HepG2 (cell line): Measurements from ENCODE around the gene PRRT1B. TPM values are rescaled to one million over a fixed set of nuclear protein-coding genes. Genes with fewer than 3 reads are reported as not detected.

Experiments
- ATAC-seq: fragments of 200-7000 bp; cut with Tn5 transposase; 3 replicates; pipeline ENCODE4 v1.9.1; 2020; ENCODE audit warnings: mild to moderate bottlenecking, moderate library complexity
- BruUV-seq: library from RNA; stranded (reverse); fragments of 400-500 nt; replicated peaks from 2 replicates; lab custom pipeline; 2021; lab: Mats Ljungman, UMichigan
- CTCF ChIA-PET: fragments of 300-600 bp; formaldehyde crosslinking; extraction: SDS; loops from one replicate; lab custom pipeline; 2021; ENCODE audit warnings: low total read pairs, inconsistent platforms, low intra/inter-chr PET ratio; lab: Yijun Ruan, JAX
- POLR2A ChIA-PET: fragments of 350-600 bp; sonication (Branson Sonifier 250); formaldehyde crosslinking; loops from one replicate; lab custom pipeline; 2020; ENCODE audit warnings: antibody characterized with exemption, inconsistent platforms; lab: Yijun Ruan, JAX
- DNase-seq: peaks from one replicate; pipeline ENCODE4 v3.0.0-alpha.2; 2015; ENCODE audit warnings: low spot score
- FAIRE-seq: peaks from 3 replicates; lab custom pipeline; 2011; peaks lifted over from hg19 to GRCh38; lab: Jason Lieb, UNC
- H2AFZ ChIP-seq: one replicate; pipeline ENCODE4 v1.6.1; 2011; ENCODE audit warnings: low read length, inconsistent platforms
- H3K27ac ChIP-seq: fragments of 300-600 bp; 3 replicates; pipeline ENCODE4 v1.8.0; 2011; ENCODE audit warnings: mixed run types, mild to moderate bottlenecking, mixed read lengths, low read length, inconsistent platforms; ENCODE audit not compliant: insufficient read depth; ENCODE audit errors: extremely low read length
- H3K27me3 ChIP-seq, 2 experiments: fragments of 200-600 bp in 1 of 2; 2 replicates in 1 of 2; 3 replicates in 1 of 2; pipeline versions ENCODE4 v1.6.0 to v1.8.0; 2011; ENCODE audit warnings: low read length in 2 of 2, mild to moderate bottlenecking in 2 of 2, moderate library complexity in 2 of 2, inconsistent platforms in 1 of 2; ENCODE audit not compliant: insufficient read depth in 2 of 2, control insufficient read depth in 1 of 2
- H3K36me3 ChIP-seq, 2 experiments: fragments of 200-600 bp in 1 of 2; replicated peaks in 1 of 2; 2 replicates in 1 of 2; 3 replicates in 1 of 2; pipeline versions ENCODE4 v1.5.1 to v1.8.0; 2011; ENCODE audit warnings: low read length in 2 of 2, inconsistent platforms in 1 of 2; ENCODE audit not compliant: insufficient read depth in 2 of 2, control insufficient read depth in 1 of 2
- H3K4me1 ChIP-seq: 2 replicates; pipeline ENCODE4 v1.5.1; 2012; ENCODE audit warnings: low read length, inconsistent platforms; ENCODE audit not compliant: insufficient read depth
- H3K4me2 ChIP-seq: 2 replicates; pipeline ENCODE4 v1.6.0; 2011; ENCODE audit warnings: low read depth, low read length, inconsistent platforms
- H3K4me3 ChIP-seq, 3 experiments: fragments of 200-600 bp in 1 of 3; sonication (generic), shearing (Covaris generic) in 1 of 3; replicated peaks in 1 of 3; 2 replicates each; pipeline ENCODE4 v1.5.1; 2011 to 2016; ENCODE audit warnings: low read length in 3 of 3, inconsistent platforms in 2 of 3, low read depth in 2 of 3, mild to moderate bottlenecking in 2 of 3, control low read depth in 1 of 3, mixed read lengths in 1 of 3; ENCODE audit not compliant: insufficient read depth in 1 of 3
- H3K79me2 ChIP-seq: one replicate; pipeline ENCODE4 v1.6.1; 2011; ENCODE audit warnings: low read length, inconsistent platforms; ENCODE audit not compliant: insufficient read depth
- H3K9ac ChIP-seq: 2 replicates; pipeline ENCODE4 v1.6.0; 2011; ENCODE audit warnings: mild to moderate bottlenecking, low read depth, low read length, inconsistent platforms; ENCODE audit not compliant: insufficient read depth
- H3K9me3 ChIP-seq: 2 replicates; pipeline ENCODE4 v1.5.1; 2012; ENCODE audit warnings: mild to moderate bottlenecking, low read length
- H4K20me1 ChIP-seq: 2 replicates; pipeline ENCODE4 v1.6.0; 2011; ENCODE audit warnings: inconsistent platforms, mild to moderate bottlenecking, low read length, moderate library complexity; ENCODE audit not compliant: insufficient read depth
- ATF7-NPFF ChIP-seq: sonication (generic); formaldehyde crosslinking; IDR thresholded peaks from 2 replicates; pipeline ENCODE4 v1.8.1; 2023; ENCODE audit warnings: mild to moderate bottlenecking, low read depth, missing genetic modification reagents, moderate library complexity
- ELF3 ChIP-seq: IDR thresholded peaks from 2 replicates; pipeline ENCODE4 v1.6.1; 2016; ENCODE audit warnings: missing genetic modification reagents, missing compliant biosample characterization
- IKZF4 ChIP-seq: sonication (generic); formaldehyde crosslinking; IDR thresholded peaks from 2 replicates; pipeline ENCODE4 v1.5.1; 2020; ENCODE audit warnings: borderline replicate concordance, mild to moderate bottlenecking, low read depth, missing genetic modification reagents; ENCODE audit errors: not compliant biosample characterization
- POLR2AphosphoS5 ChIP-seq: IDR thresholded peaks from 2 replicates; pipeline ENCODE4 v1.6.1; 2012; ENCODE audit warnings: low read depth, low read length
- ZNF839 ChIP-seq: sonication (generic); formaldehyde crosslinking; IDR thresholded peaks from 2 replicates; pipeline ENCODE4 v1.4.0; 2020; ENCODE audit warnings: missing genetic modification reagents, mild to moderate bottlenecking, borderline replicate concordance
- WGBS: methylation state at CpG from one replicate; pipeline ENCODE4 v1.1.6; 2017; ENCODE audit warnings: low lambda C conversion rate; 5-methylcytosine and 5-hydroxymethylcytosine counted together
- in situ Hi-C: cut with HindIII; loops from 2 replicates; pipeline ENCODE4 v1.10.0; 2017; ENCODE audit warnings: low pct_unique_long_range_greater_than_20kb; ENCODE audit not compliant: extremely low pct_ligation_motif_present
- intact Hi-C: fragments of 100-400 bp; cut with micrococcal nuclease; formaldehyde crosslinking; loops from one replicate; pipeline ENCODE4 v1.10.0; 2022; ENCODE audit not compliant: unreplicated experiment
- polyA plus RNA-seq, 8 experiments: library from polyadenylated mRNA; depleted of rRNA in 3 of 8; stranded (reverse) in 7 of 8; unstranded in 1 of 8; fragments of >200 nt; fragmentation: Illumina TruSeq in 4 of 8; extraction: Trizol in 4 of 8; gene quantifications; 2 replicates each; pipeline versions ENCODE4 v1.2.1 to v1.2.3, GENCODE V29; 2011 to 2016; ENCODE audit warnings: low read depth in 4 of 8, missing spikeins in 1 of 8, mixed read lengths in 1 of 8; ENCODE audit not compliant: insufficient read depth in 1 of 8
- total RNA-seq, 5 experiments: library from RNA; depleted of rRNA; stranded (reverse); fragments of >200 nt; fragmentation: Illumina TruSeq; extraction: Trizol; gene quantifications; 2 replicates each; pipeline ENCODE4 v1.2.3, GENCODE V29; 2016; ENCODE audit warnings: low read depth in 1 of 5
- TF ChIP-seq, protein P1 (sequence below): sonication (generic); formaldehyde crosslinking; IDR thresholded peaks from 2 replicates; pipeline ENCODE4 v1.4.0; 2020; ENCODE audit warnings: mild to moderate bottlenecking, missing genetic modification reagents, borderline replicate concordance
- TF ChIP-seq, protein P2 (sequence below): sonication (generic); formaldehyde crosslinking; IDR thresholded peaks from 2 replicates; pipeline ENCODE4 v1.5.1; 2020; ENCODE audit warnings: mild to moderate bottlenecking, moderate library complexity, missing genetic modification reagents

The PRRT1B gene
- total and polyA plus RNA-seq, 2 of the 13 experiments (the other 11 are each of a cell fraction or from before 2014, with no cell fraction given): not detected

DNA sequence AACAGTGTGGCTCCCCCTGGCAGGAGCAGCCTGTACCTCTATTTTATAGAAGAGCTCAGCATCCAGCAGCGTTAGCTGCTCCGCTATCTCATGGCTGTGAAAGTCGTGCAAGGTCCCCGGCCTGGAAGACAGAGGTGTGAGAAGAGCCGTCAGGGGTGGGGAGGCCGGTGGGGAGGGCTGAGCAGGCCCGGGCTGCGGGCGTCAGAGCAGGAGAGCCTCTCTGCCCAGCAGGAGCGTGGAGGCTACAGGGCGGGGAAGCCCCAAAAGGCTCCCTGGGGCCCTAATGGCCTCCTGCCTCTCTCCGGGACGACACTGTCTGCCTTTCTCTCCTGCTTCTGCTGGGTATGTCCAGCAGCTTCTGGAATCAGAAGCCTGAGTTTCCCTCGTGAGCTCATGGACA, 42.6 kb downstream of the PRRT1B start:
- WGBS: 95% methylated on average over 14 of the region's 14 CpGs
- no peak overlapping the region for H3K4me3 ChIP-seq
- ChIA-PET CTCF (no interaction called here), POLR2A (no interaction called here)
- no peak for ATAC-seq
- no TSS peak for BruUV-seq
- no peak for DNase-seq
- no peaks in the 10 kb centered on the region for H3K9me3 ChIP-seq
- 0 out of 2 replicates have a peak, but pooled peaks cover 6% of the 10 kb centered on the region for H3K4me1 ChIP-seq
- intact Hi-C loops: no loop called here
- H3K27ac ChIP-seq: no peak overlapping the region
- H4K20me1 ChIP-seq: no peaks in the 10 kb centered on the region
- no peaks in the 10 kb centered on the region for H3K79me2 ChIP-seq
- no peak for FAIRE-seq
- peaks cover 10 to 44% of the 10 kb centered on the region in 2 experiments; a peak in 4 of 5 replicates for H3K36me3 ChIP-seq
- H3K27me3 ChIP-seq: no peaks in the 10 kb centered on the region
- no peak for TF ChIP-seq POLR2AphosphoS5
- TF ChIP-seq, protein P1, sequence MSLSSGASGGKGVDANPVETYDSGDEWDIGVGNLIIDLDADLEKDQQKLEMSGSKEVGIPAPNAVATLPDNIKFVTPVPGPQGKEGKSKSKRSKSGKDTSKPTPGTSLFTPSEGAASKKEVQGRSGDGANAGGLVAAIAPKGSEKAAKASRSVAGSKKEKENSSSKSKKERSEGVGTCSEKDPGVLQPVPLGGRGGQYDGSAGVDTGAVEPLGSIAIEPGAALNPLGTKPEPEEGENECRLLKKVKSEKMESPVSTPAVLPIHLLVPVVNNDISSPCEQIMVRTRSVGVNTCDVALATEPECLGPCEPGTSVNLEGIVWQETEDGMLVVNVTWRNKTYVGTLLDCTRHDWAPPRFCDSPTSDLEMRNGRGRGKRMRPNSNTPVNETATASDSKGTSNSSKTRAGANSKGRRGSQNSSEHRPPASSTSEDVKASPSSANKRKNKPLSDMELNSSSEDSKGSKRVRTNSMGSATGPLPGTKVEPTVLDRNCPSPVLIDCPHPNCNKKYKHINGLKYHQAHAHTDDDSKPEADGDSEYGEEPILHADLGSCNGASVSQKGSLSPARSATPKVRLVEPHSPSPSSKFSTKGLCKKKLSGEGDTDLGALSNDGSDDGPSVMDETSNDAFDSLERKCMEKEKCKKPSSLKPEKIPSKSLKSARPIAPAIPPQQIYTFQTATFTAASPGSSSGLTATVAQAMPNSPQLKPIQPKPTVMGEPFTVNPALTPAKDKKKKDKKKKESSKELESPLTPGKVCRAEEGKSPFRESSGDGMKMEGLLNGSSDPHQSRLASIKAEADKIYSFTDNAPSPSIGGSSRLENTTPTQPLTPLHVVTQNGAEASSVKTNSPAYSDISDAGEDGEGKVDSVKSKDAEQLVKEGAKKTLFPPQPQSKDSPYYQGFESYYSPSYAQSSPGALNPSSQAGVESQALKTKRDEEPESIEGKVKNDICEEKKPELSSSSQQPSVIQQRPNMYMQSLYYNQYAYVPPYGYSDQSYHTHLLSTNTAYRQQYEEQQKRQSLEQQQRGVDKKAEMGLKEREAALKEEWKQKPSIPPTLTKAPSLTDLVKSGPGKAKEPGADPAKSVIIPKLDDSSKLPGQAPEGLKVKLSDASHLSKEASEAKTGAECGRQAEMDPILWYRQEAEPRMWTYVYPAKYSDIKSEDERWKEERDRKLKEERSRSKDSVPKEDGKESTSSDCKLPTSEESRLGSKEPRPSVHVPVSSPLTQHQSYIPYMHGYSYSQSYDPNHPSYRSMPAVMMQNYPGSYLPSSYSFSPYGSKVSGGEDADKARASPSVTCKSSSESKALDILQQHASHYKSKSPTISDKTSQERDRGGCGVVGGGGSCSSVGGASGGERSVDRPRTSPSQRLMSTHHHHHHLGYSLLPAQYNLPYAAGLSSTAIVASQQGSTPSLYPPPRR: no peak
- TF ChIP-seq, protein P2, sequence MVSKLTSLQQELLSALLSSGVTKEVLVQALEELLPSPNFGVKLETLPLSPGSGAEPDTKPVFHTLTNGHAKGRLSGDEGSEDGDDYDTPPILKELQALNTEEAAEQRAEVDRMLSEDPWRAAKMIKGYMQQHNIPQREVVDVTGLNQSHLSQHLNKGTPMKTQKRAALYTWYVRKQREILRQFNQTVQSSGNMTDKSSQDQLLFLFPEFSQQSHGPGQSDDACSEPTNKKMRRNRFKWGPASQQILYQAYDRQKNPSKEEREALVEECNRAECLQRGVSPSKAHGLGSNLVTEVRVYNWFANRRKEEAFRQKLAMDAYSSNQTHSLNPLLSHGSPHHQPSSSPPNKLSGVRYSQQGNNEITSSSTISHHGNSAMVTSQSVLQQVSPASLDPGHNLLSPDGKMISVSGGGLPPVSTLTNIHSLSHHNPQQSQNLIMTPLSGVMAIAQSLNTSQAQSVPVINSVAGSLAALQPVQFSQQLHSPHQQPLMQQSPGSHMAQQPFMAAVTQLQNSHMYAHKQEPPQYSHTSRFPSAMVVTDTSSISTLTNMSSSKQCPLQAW (CRISPR knock-in tag): no peak
- TF ChIP-seq ELF3 (CRISPR knock-in tag): no peak
- TF ChIP-seq ATF7-NPFF (CRISPR knock-in tag): no peak
- no peak for TF ChIP-seq IKZF4 (CRISPR knock-in tag)
- no peak for TF ChIP-seq ZNF839 (CRISPR knock-in tag)
- H3K4me2 ChIP-seq: no peak overlapping the region
- no peak overlapping the region for H2AFZ ChIP-seq
- no peak overlapping the region for H3K9ac ChIP-seq
- in situ Hi-C loops: loop anchor here (25.0 kb wide), 1 partner anchor 649 kb away; no protein-coding TSS in a partner anchor
